Activated CD4-positive, alpha-beta memory T cell treated with anti-CD3 and anti-CD28 coated beads, Interleukin-2, amount 10 ng/mL, durations not matched to agents 7 days and 5 days (primary cell): ENCODE data around the gene CCSAP. TPM values are rescaled to one million over a fixed set of nuclear protein-coding genes. Genes with fewer than 3 reads are reported as not detected.
"Not testable (repeated sequence)": the region's sequence is repeated elsewhere in the genome, so short reads cannot be mapped to it uniquely, and the experiment has no call there.

Source experiments
- CTCF ChIA-PET: fragments of 350-600 bp; sonication (Branson Sonifier 250); formaldehyde crosslinking; loops from one replicate; lab custom pipeline; 2021; ENCODE audit warnings: antibody characterized with exemption, inconsistent platforms; lab: Charles Lee
- POLR2A ChIA-PET: fragments of 350-600 bp; sonication (Branson Sonifier 250); formaldehyde crosslinking; loops from one replicate; lab custom pipeline; 2021; ENCODE audit warnings: antibody characterized with exemption; lab: Charles Lee
- DNase-seq: peaks from one replicate; pipeline ENCODE4 v3.0.0-alpha.2; 2020
- H3K27ac Mint-ChIP-seq: one replicate; pipeline ENCODE4 v1.8.0; 2021; ENCODE audit warnings: mild to moderate bottlenecking, mixed read lengths
- H3K27me3 Mint-ChIP-seq: one replicate; pipeline ENCODE4 v1.8.0; 2021; ENCODE audit warnings: mixed read lengths
- H3K36me3 Mint-ChIP-seq: one replicate; pipeline ENCODE4 v1.8.0; 2021; ENCODE audit warnings: low read depth, mixed read lengths
- H3K4me1 Mint-ChIP-seq: one replicate; pipeline ENCODE4 v1.8.0; 2021; ENCODE audit warnings: mixed read lengths
- H3K4me3 Mint-ChIP-seq: one replicate; pipeline ENCODE4 v1.8.0; 2021; ENCODE audit warnings: mild to moderate bottlenecking, mixed read lengths
- H3K9me3 Mint-ChIP-seq: one replicate; pipeline ENCODE4 v1.8.0; 2021; ENCODE audit warnings: mixed read lengths
- total RNA-seq, 2 experiments: library from RNA; stranded (reverse); gene quantifications; one replicate each; pipeline ENCODE4 v1.2.3, GENCODE V29; 2021

Gene CCSAP
- total RNA-seq, 2 experiments from 2014 or later, result 13.1 to 13.4 TPM

DNA sequence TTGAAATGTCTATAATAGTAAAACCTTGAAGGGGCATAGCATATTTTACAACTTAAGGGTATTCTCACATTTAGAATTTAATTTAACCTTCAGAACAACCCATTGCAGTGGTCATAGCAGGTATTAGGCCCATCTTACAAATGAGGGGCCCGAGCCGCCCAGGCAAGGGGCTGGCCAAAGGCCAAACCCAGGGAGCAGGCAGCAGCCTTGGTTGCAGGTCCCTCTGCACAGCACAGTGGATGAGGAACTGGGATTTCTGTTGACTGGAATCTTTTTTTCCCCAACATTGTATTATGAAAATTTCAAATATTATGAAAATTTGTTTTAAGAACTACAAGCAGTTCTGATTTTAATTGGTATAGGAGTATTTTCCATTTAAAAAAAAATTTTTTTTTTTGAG, 33.2 kb downstream of the CCSAP start:
- ChIA-PET CTCF (no interaction called here), POLR2A (no interaction called here)
- no peak overlapping the region for H3K4me3 Mint-ChIP-seq
- peaks cover 11% of the 10 kb centered on the region for H3K4me1 Mint-ChIP-seq
- no peaks in the 10 kb centered on the region for H3K27me3 Mint-ChIP-seq
- H3K36me3 Mint-ChIP-seq, result peaks cover 24% of the 10 kb centered on the region
- no peak overlapping the region for H3K27ac Mint-ChIP-seq
- no peaks in the 10 kb centered on the region for H3K9me3 Mint-ChIP-seq
- no peak for DNase-seq

GRCh38 chr1:229309074-229309473, 33.8 kb downstream of the CCSAP start:
- POLR2A ChIA-PET, result no interaction called here
- DNase-seq, result no peak
- H3K4me3 Mint-ChIP-seq, result no peak overlapping the region
- peaks cover 16% of the 10 kb centered on the region for H3K4me1 Mint-ChIP-seq
- peaks cover 30% of the 10 kb centered on the region for H3K36me3 Mint-ChIP-seq
- H3K9me3 Mint-ChIP-seq, result no peaks in the 10 kb centered on the region
- CTCF ChIA-PET, result no interaction called here
- H3K27me3 Mint-ChIP-seq, result no peaks in the 10 kb centered on the region
- H3K27ac Mint-ChIP-seq, result no peak overlapping the region

GRCh38 chr1:229305392-229305791, 37.5 kb downstream of the CCSAP start:
- CTCF ChIA-PET, result no interaction called here
- H3K27ac Mint-ChIP-seq, result no peak overlapping the region
- H3K36me3 Mint-ChIP-seq, result peaks cover 46% of the 10 kb centered on the region

GRCh38 chr1:229303855-229304254, 39.0 kb downstream of the CCSAP start:
- Mint-ChIP-seq H3K4me1 (peaks cover 25% of the 10 kb centered on the region), H3K9me3 (no peaks in the 10 kb centered on the region), H3K36me3 (peaks cover 57% of the 10 kb centered on the region), H3K4me3 (no peak overlapping the region), H3K27ac (no peak overlapping the region), H3K27me3 (no peaks in the 10 kb centered on the region)
- CTCF ChIA-PET, result interaction anchor here (1.5 kb wide), 1 partner anchor 178 kb away, joined by 3 read pairs; no protein-coding TSS in a partner anchor
- no peak for DNase-seq
- POLR2A ChIA-PET, result interaction anchor here (1.0 kb wide), 1 partner anchor 39 kb away, joined by 3 read pairs; the partner anchor contains the start of gene CCSAP

More at GRCh38 chr1:229305392-229305791, 37.5 kb downstream of the CCSAP start:
- POLR2A ChIA-PET, result no interaction called here
- Mint-ChIP-seq H3K9me3 (no peaks in the 10 kb centered on the region), H3K27me3 (no peaks in the 10 kb centered on the region), H3K4me1 (peaks cover 25% of the 10 kb centered on the region), H3K4me3 (no peak overlapping the region)
- DNase-seq, result no peak

DNA sequence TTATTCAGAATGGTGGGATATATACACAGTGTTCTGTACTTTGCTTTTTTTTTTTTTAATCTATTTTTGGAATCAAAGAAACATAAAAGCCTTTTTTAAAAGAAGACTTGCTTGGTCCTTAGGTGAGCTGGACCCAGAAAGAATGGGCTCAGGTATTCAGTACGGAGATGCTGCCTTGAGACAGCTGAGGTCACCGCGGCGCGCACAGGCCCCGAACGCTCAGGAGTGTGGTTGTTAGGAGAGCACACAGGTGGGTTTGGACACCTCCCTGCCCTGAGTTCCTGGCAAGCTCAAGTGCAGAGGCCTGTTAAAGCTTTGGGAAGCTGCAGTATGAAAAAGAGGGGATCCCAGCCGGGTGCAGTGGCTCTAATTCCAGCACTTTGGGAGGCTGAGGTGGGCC, 40.1 kb downstream of the CCSAP start:
- Mint-ChIP-seq H3K27me3 (no peaks in the 10 kb centered on the region), H3K27ac (no peak overlapping the region), H3K4me1 (peaks cover 25% of the 10 kb centered on the region), H3K36me3 (peaks cover 49% of the 10 kb centered on the region), H3K4me3 (no peak overlapping the region), H3K9me3 (no peaks in the 10 kb centered on the region)
- DNase-seq, result no peak
- ChIA-PET POLR2A (no interaction called here), CTCF (interaction anchor here (1.5 kb wide), 1 partner anchor 179 kb away, joined by 3 read pairs; no protein-coding TSS in a partner anchor)

DNA sequence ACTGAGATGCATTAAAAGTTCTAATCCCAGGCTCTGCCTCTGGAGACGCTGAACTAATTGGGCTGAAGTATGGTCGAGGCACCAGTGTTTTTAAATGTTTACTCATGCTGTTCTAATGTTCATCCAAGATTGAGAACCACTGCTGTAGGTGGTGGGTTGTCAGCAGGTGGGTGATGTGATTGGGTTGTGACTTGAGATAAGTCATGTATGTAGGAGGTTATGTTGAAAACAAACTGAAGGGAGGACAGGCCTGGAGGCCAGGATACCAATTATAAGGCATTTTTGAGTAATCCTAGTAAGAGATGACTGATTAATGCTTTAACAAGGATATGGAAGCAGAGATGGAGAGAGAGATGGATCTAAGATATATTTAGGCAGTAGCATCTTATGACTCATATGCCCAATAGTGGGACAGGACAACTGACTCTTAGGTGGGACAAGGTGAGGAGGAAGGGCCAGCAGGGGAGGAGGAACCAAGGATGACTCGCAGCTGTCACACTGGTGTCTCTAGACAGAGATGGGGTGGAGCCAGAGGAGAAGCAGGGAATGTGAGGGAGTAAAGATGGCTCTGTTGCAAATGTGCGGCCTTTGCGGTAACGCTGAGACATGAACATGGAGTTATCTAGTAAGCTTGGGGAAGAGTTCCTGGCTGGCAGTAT, 42.6 kb downstream of the CCSAP start:
- no peak for DNase-seq
- H3K4me1 Mint-ChIP-seq, result peaks cover 18% of the 10 kb centered on the region
- H3K9me3 Mint-ChIP-seq, result no peaks in the 10 kb centered on the region
- no peak overlapping the region for H3K4me3 Mint-ChIP-seq
- CTCF ChIA-PET, result no interaction called here
- peaks cover 43% of the 10 kb centered on the region for H3K36me3 Mint-ChIP-seq
- no peaks in the 10 kb centered on the region for H3K27me3 Mint-ChIP-seq
- H3K27ac Mint-ChIP-seq, result no peak overlapping the region
- POLR2A ChIA-PET, result interaction anchor here (1.3 kb wide), 1 partner anchor 37 kb away, joined by 3 read pairs; no protein-coding TSS in a partner anchor

GRCh38 chr1:229298887-229299503, 43.9 kb downstream of the CCSAP start:
- Mint-ChIP-seq H3K27me3 (no peaks in the 10 kb centered on the region), H3K36me3 (peaks cover 40% of the 10 kb centered on the region), H3K9me3 (no peaks in the 10 kb centered on the region), H3K27ac (no peak overlapping the region), H3K4me1 (peaks cover 8% of the 10 kb centered on the region), H3K4me3 (no peak overlapping the region)
- CTCF ChIA-PET, result interaction anchor here (0.6 kb wide), 1 partner anchor 88 kb away, joined by 6 read pairs; no protein-coding TSS in a partner anchor
- POLR2A ChIA-PET, result no interaction called here
- DNase-seq, result no peak

- POLR2A ChIA-PET, result no interaction called here
- no peaks in the 10 kb centered on the region for H3K9me3 Mint-ChIP-seq
- CTCF ChIA-PET, result interaction anchor here (0.6 kb wide), 1 partner anchor 89 kb away, joined by 6 read pairs; no protein-coding TSS in a partner anchor
- no peak overlapping the region for H3K27ac Mint-ChIP-seq
- H3K4me3 Mint-ChIP-seq, result no peak overlapping the region
- DNase-seq, result no peak
- H3K27me3 Mint-ChIP-seq, result no peaks in the 10 kb centered on the region
- H3K4me1 Mint-ChIP-seq, result peaks cover 3% of the 10 kb centered on the region
- H3K36me3 Mint-ChIP-seq, result peaks cover 38% of the 10 kb centered on the region
These were observed 44.4 kb downstream of the CCSAP start for GRCh38 chr1:229298420-229298819.

DNA sequence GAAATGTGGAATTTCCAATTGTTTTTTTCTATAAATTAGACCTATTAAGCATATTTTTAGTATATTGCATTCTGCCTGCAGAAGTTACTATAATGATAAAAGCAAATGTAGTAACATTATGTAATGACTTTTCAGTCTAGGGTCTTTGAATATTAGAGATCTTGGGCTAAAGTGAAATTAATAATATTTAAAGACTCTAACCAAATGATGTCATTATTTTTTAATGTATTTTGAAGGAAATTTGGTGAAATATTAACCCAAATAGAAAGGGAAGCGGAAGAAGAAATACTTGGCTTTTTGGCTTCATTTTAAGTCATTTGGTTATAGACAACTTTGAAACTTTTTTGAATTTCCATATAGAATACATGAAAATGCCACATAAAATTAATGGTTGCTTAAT, 45.1 kb downstream of the CCSAP start:
- Mint-ChIP-seq H3K27ac (no peak overlapping the region), H3K4me1 (no peaks in the 10 kb centered on the region), H3K27me3 (no peaks in the 10 kb centered on the region), H3K4me3 (no peak overlapping the region), H3K9me3 (no peaks in the 10 kb centered on the region), H3K36me3 (peaks cover 31% of the 10 kb centered on the region)
- no peak for DNase-seq
- ChIA-PET POLR2A (no interaction called here), CTCF (no interaction called here)

GRCh38 chr1:229296541-229296941, 46.3 kb downstream of the CCSAP start:
- no peak for DNase-seq
- H3K27ac Mint-ChIP-seq, result no peak overlapping the region
- H3K4me3 Mint-ChIP-seq, result no peak overlapping the region
- ChIA-PET POLR2A (no interaction called here), CTCF (interaction anchor here (0.6 kb wide), 1 partner anchor 28 kb away, joined by 4 read pairs; no protein-coding TSS in a partner anchor)
- H3K9me3 Mint-ChIP-seq, result peaks cover under 1% of the 10 kb centered on the region
- H3K27me3 Mint-ChIP-seq, result no peaks in the 10 kb centered on the region
- peaks cover 31% of the 10 kb centered on the region for H3K36me3 Mint-ChIP-seq
- H3K4me1 Mint-ChIP-seq, result no peaks in the 10 kb centered on the region

DNA sequence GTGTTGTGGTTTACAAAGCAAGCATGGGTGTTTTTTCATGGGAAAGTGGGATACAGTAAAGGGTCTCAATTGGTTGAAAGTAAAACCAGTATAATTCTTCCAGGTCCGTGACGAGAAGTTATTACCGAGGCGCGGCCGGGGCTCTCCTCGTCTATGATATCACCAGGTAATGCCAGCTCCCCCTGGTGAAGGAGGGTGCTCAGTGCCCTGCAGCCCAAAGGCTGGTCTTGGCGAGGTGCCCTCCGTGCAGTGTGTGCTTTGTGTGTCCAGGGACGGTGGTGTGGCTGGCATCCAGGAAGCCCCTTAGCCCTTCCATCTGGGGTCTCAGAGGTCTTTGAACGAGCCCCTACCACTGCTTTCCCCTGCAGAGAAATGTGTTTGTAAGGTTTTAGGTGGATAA, 47.1 kb downstream of the CCSAP start:
- no peak overlapping the region for H3K27ac Mint-ChIP-seq
- H3K27me3 Mint-ChIP-seq, result no peaks in the 10 kb centered on the region
- no peak overlapping the region for H3K4me3 Mint-ChIP-seq
- H3K9me3 Mint-ChIP-seq, result peaks cover 5% of the 10 kb centered on the region
- peaks cover 34% of the 10 kb centered on the region for H3K36me3 Mint-ChIP-seq
- ChIA-PET POLR2A (no interaction called here), CTCF (interaction anchor here (1.2 kb wide), 1 partner anchor 37 kb away, joined by 3 read pairs; no protein-coding TSS in a partner anchor)
- DNase-seq, result no peak
- peaks cover under 1% of the 10 kb centered on the region for H3K4me1 Mint-ChIP-seq

GRCh38 chr1:229293528-229294204, 49.2 kb downstream of the CCSAP start:
- DNase-seq, result no peak
- Mint-ChIP-seq H3K27ac (no peak overlapping the region), H3K4me1 (peaks cover 3% of the 10 kb centered on the region), H3K36me3 (peaks cover 37% of the 10 kb centered on the region), H3K4me3 (no peak overlapping the region), H3K9me3 (peaks cover 5% of the 10 kb centered on the region), H3K27me3 (no peaks in the 10 kb centered on the region)
- ChIA-PET CTCF (no interaction called here), POLR2A (interaction anchor here (0.7 to 1.0 kb wide), 2 partner anchors 12 to 20 kb away, joined by 3 read pairs; no protein-coding TSS in a partner anchor)

DNA sequence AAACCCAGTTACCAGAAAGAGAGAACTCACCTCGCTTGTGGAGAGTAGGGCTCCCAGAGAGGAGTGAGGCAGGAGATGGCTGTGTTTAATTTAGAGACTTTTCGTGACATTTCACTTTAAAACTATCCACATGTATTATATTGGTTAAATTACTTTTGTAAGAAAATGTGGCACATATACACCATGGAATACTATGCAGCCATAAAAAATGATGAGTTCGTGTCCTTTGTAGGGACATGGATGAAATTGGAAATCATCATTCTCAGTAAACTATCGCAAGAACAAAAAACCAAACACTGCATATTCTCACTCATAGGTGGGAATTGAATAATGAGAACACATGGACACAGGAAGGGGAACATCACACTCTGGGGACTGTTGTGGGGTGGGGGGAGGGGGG, 51.2 kb downstream of the CCSAP start:
- H3K9me3 Mint-ChIP-seq, H3K4me3 Mint-ChIP-seq, POLR2A ChIA-PET, H3K27ac Mint-ChIP-seq, DNase-seq, H3K27me3 Mint-ChIP-seq: not testable (repeated sequence)
- CTCF ChIA-PET, result interaction anchor here (1.5 kb wide), 1 partner anchor 10 kb away, joined by 3 read pairs; no protein-coding TSS in a partner anchor
- Mint-ChIP-seq H3K36me3 (peaks cover 56% of the 10 kb centered on the region), H3K4me1 (peaks cover 21% of the 10 kb centered on the region)
